IMR-90 (cell line): Measurements from ENCODE around the gene N4BP2L1. TPM values are rescaled to one million over a fixed set of nuclear protein-coding genes. Genes with fewer than 3 reads are reported as not detected.

Source experiments
- ATAC-seq: fragments of 200-7000 bp; cut with Tn5 transposase; 2 replicates; pipeline ENCODE4 v1.9.1; 2020; ENCODE audit warnings: low read depth, mild to moderate bottlenecking, moderate library complexity
- BruUV-seq: library from RNA; stranded (reverse); fragments of 400-500 nt; replicated peaks from 2 replicates; lab custom pipeline; 2021; lab: Mats Ljungman, UMichigan
- CTCF ChIA-PET: fragments of 300-600 bp; formaldehyde crosslinking; extraction: SDS; loops from one replicate; lab custom pipeline; 2021; ENCODE audit warnings: antibody characterized with exemption; lab: Yijun Ruan, JAX
- POLR2A ChIA-PET: fragments of 300-600 bp; sonication (Branson Sonifier 250); formaldehyde crosslinking; loops from one replicate; lab custom pipeline; 2022; ENCODE audit warnings: antibody characterized with exemption; ENCODE audit not compliant: unreplicated experiment; lab: Charles Lee
- DNase-seq: peaks from one replicate; pipeline ENCODE4 v3.0.0; 2013
- H2AFZ ChIP-seq: replicated peaks from 2 replicates; pipeline ENCODE3; 2013; ENCODE audit warnings: low read length, mild to moderate bottlenecking; ENCODE audit not compliant: poor library complexity
- H2AK5ac ChIP-seq: 2 replicates; pipeline ENCODE4 v1.6.1; 2013; ENCODE audit warnings: low read depth, low read length, inconsistent platforms
- H2AK9ac ChIP-seq: replicated peaks from 2 replicates; pipeline ENCODE3; 2013; ENCODE audit warnings: mild to moderate bottlenecking, low read depth, low read length, moderate library complexity; ENCODE audit not compliant: poor library complexity
- H2BK120ac ChIP-seq: 2 replicates; pipeline ENCODE4 v1.6.1; 2013; ENCODE audit warnings: low read depth, low read length, inconsistent platforms
- H2BK15ac ChIP-seq: 3 replicates; pipeline ENCODE4 v1.6.1; 2013; ENCODE audit warnings: low read depth, low read length, inconsistent platforms
- H2BK20ac ChIP-seq: 2 replicates; pipeline ENCODE4 v1.6.1; 2013; ENCODE audit warnings: low read depth, mild to moderate bottlenecking, inconsistent platforms, low read length, moderate library complexity
- H2BK5ac ChIP-seq: 2 replicates; pipeline ENCODE4 v1.6.1; 2013; ENCODE audit warnings: mild to moderate bottlenecking, low read depth, low read length, inconsistent platforms; ENCODE audit not compliant: poor library complexity, severe bottlenecking
- H3K14ac ChIP-seq: replicated peaks from 2 replicates; pipeline ENCODE4 v1.6.1; 2013; ENCODE audit warnings: low read depth, low read length, inconsistent platforms
- H3K18ac ChIP-seq: 2 replicates; pipeline ENCODE4 v1.6.1; 2013; ENCODE audit warnings: low read depth, low read length, control low read depth
- H3K23ac ChIP-seq: 2 replicates; pipeline ENCODE4 v1.6.1; 2013; ENCODE audit warnings: low read depth, low read length, inconsistent platforms
- H3K27ac ChIP-seq: 2 replicates; pipeline ENCODE4 v1.5.1; 2013; ENCODE audit warnings: mild to moderate bottlenecking, control low read depth, low read length; ENCODE audit not compliant: insufficient read depth
- H3K27me3 ChIP-seq: 2 replicates; pipeline ENCODE4 v1.6.1; 2013; ENCODE audit warnings: low read length; ENCODE audit not compliant: control insufficient read depth, insufficient read depth
- H3K36me3 ChIP-seq: 2 replicates; pipeline ENCODE4 v1.6.1; 2013; ENCODE audit warnings: low read length, mixed read lengths; ENCODE audit not compliant: control insufficient read depth, insufficient read depth
- H3K4ac ChIP-seq: 2 replicates; pipeline ENCODE4 v1.6.1; 2013; ENCODE audit warnings: low read depth, low read length, inconsistent platforms
- H3K4me1 ChIP-seq: 2 replicates; pipeline ENCODE4 v1.6.1; 2013; ENCODE audit warnings: low read length, mixed read lengths; ENCODE audit not compliant: control insufficient read depth, insufficient read depth
- H3K4me2 ChIP-seq: 2 replicates; pipeline ENCODE4 v1.6.1; 2013; ENCODE audit warnings: low read depth, mild to moderate bottlenecking, control low read depth, low read length, moderate library complexity
- H3K4me3 ChIP-seq: 2 replicates; pipeline ENCODE4 v1.5.1; 2013; ENCODE audit warnings: low read depth, mild to moderate bottlenecking, control low read depth, low read length, moderate library complexity; ENCODE audit not compliant: insufficient read depth
- H3K56ac ChIP-seq: 2 replicates; pipeline ENCODE4 v1.6.1; 2013; ENCODE audit warnings: low read length, inconsistent platforms; ENCODE audit not compliant: insufficient read depth; ENCODE audit errors: extremely low read depth
- H3K79me1 ChIP-seq, 2 experiments: 2 replicates each; pipeline ENCODE4 v1.6.1; 2013; ENCODE audit warnings: low read length in 2 of 2, inconsistent platforms in 1 of 2, low read depth in 1 of 2
- H3K9ac ChIP-seq: 2 replicates; pipeline ENCODE4 v1.6.1; 2013; ENCODE audit warnings: low read depth, low read length, control low read depth
- H3K9me1 ChIP-seq: 2 replicates; pipeline ENCODE4 v1.6.1; 2013; ENCODE audit warnings: low read length, inconsistent platforms; ENCODE audit not compliant: insufficient read depth
- H3K9me3 ChIP-seq: 2 replicates; pipeline ENCODE4 v1.6.1; 2013; ENCODE audit warnings: low read length; ENCODE audit not compliant: control insufficient read depth, insufficient read depth
- H4K20me1 ChIP-seq: 2 replicates; pipeline ENCODE4 v1.6.1; 2013; ENCODE audit warnings: low read length, inconsistent platforms; ENCODE audit not compliant: insufficient read depth
- H4K5ac ChIP-seq: 2 replicates; pipeline ENCODE4 v1.6.1; 2013; ENCODE audit warnings: mild to moderate bottlenecking, low read depth, low read length, control low read depth
- H4K8ac ChIP-seq, 2 experiments: 2 replicates each; pipeline ENCODE4 v1.6.1; 2013; ENCODE audit warnings: low read depth in 2 of 2, low read length in 2 of 2, control low read depth in 1 of 2, inconsistent platforms in 1 of 2
- H4K91ac ChIP-seq: 2 replicates; pipeline ENCODE4 v1.6.1; 2013; ENCODE audit warnings: low read depth, low read length, inconsistent platforms; ENCODE audit not compliant: insufficient read depth
- BHLHE40 ChIP-seq: fragments of 150-350 bp; IDR thresholded peaks from 2 replicates; pipeline ENCODE4 v1.6.1; 2016; ENCODE audit warnings: mild to moderate bottlenecking, low read depth, low read length
- CEBPB ChIP-seq: IDR thresholded peaks from 2 replicates; pipeline ENCODE4 v1.6.1; 2012; ENCODE audit warnings: low read depth, low read length, improper control_type of control experiment
- CHD1 ChIP-seq: IDR thresholded peaks from 2 replicates; pipeline ENCODE4 v1.6.1; 2012; ENCODE audit warnings: low read depth, low read length, improper control_type of control experiment
- ELK1 ChIP-seq: fragments of 150-350 bp; IDR thresholded peaks from 2 replicates; pipeline ENCODE4 v1.6.1; 2016; ENCODE audit warnings: low read depth, mild to moderate bottlenecking, low read length, moderate library complexity, borderline replicate concordance
- FOS ChIP-seq: fragments of 150-350 bp; IDR thresholded peaks from 2 replicates; pipeline ENCODE4 v1.6.1; 2016; ENCODE audit warnings: low read depth, low read length
- MAZ ChIP-seq: IDR thresholded peaks from 2 replicates; pipeline ENCODE4 v1.6.1; 2012; ENCODE audit warnings: low read depth, mild to moderate bottlenecking, low read length, improper control_type of control experiment, moderate library complexity, borderline replicate concordance
- MXI1 ChIP-seq: IDR thresholded peaks from 2 replicates; pipeline ENCODE4 v1.6.1; 2012; ENCODE audit warnings: low read depth, mild to moderate bottlenecking, low read length, moderate library complexity, borderline replicate concordance
- RAD21 ChIP-seq: IDR thresholded peaks from 2 replicates; pipeline ENCODE4 v1.6.1; 2012; ENCODE audit warnings: low read length, improper control_type of control experiment
- RCOR1 ChIP-seq: IDR thresholded peaks from 2 replicates; pipeline ENCODE4 v1.6.1; 2012; ENCODE audit warnings: mild to moderate bottlenecking, low read length, improper control_type of control experiment; ENCODE audit not compliant: insufficient replicate concordance
- SMC3 ChIP-seq: fragments of 150-350 bp; IDR thresholded peaks from 2 replicates; pipeline ENCODE4 v1.6.1; 2016; ENCODE audit warnings: low read depth, mild to moderate bottlenecking, antibody characterized with exemption, low read length, moderate library complexity
- USF2 ChIP-seq: fragments of 150-350 bp; IDR thresholded peaks from 2 replicates; pipeline ENCODE4 v1.6.1; 2017; ENCODE audit warnings: mild to moderate bottlenecking, antibody characterized with exemption, low read length, low read depth
- WGBS, 2 experiments: methylation state at CpG; one replicate each; pipeline versions ENCODE4 v1.1.5 to v1.1.7; 2013; ENCODE audit warnings: missing lambda C conversion rate in 2 of 2; ENCODE audit not compliant: insufficient read length in 1 of 2; ENCODE audit errors: extremely low coverage in 2 of 2; 5-methylcytosine and 5-hydroxymethylcytosine counted together
- dilution Hi-C: fragments of 300-500 bp; cut with HindIII; formaldehyde crosslinking; loops from one replicate; pipeline ENCODE4 v1.14.3; 2018; ENCODE audit warnings: low sequenced_read_pairs; ENCODE audit not compliant: unreplicated experiment
- in situ Hi-C: fragments of 300-500 bp; cut with MboI; formaldehyde crosslinking; loops from 3 replicates; pipeline ENCODE4 v1.14.3; 2019; ENCODE audit warnings: low sequenced_read_pairs, inconsistent platforms, mixed read lengths
- intact Hi-C: fragments of 100-400 bp; cut with micrococcal nuclease; formaldehyde crosslinking; loops from 2 replicates; pipeline ENCODE4 v1.10.0; 2022
- polyA plus RNA-seq, 3 experiments: library from polyadenylated mRNA; depleted of rRNA; stranded (reverse); fragments of >200 nt; gene quantifications; 2 replicates each; pipeline ENCODE4 v1.2.3, GENCODE V29; 2012; ENCODE audit warnings: low replicate concordance in 1 of 3
- total RNA-seq: library from RNA; depleted of rRNA; stranded (reverse); fragments of >200 nt; gene quantifications from 2 replicates; pipeline ENCODE4 v1.2.3, GENCODE V29; 2012
- TF ChIP-seq, protein P1 (sequence below): conservative IDR thresholded peaks from 2 replicates; pipeline ENCODE4 v1.5.1; 2012; ENCODE audit warnings: mild to moderate bottlenecking, low read depth, low read length, improper control_type of control experiment

Gene N4BP2L1
- total and polyA plus RNA-seq, 2 of the 4 experiments (the other 2 are of a cell fraction), result 0.18 to 0.46 TPM

DNA sequence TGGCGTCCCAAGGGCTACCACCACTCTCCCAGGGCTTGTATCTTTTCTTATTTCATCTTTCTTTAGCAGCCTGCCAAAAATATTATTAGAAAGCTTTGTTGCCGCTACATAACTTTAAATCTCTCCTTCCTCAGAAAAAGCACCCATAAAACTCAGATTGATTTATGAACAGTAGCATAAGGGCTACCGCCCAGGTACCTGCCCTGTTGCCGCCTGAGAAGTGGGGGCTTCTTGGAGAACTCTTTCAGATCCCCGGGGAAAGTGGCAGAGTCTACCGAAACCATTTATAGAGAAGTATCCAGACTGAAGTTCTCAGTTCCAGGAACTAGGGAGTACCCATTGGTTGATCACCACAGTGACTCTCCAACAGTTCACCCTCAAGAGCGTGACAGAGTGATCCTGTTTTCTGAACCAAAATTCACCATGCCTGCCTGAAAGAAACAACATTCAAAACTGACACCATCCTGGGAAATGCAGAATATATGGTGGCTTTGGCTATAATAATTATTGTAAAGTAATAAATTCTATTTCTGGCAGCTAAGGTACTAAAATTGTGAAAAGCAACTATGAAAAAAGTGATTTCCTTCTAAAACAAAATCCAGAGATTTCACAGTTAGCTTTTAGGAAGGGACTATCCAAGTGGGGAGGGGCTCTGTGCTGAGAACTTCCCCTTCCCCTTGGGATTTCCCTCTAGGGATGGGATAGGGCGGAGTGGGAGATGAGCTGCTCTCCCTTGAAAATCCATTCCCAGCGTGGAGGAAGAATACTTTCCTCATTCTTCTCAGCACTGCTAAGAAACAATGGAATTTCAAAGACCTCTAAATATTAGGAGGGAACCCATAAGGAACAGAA is 877 bp upstream of the N4BP2L1 start:
- ChIA-PET CTCF (interaction anchor here (1.0 kb wide), 1 partner anchor 11 kb away, joined by 3 read pairs; no protein-coding TSS in a partner anchor), POLR2A (no interaction called here)
- BruUV-seq, result no TSS peak
- no peaks in the 10 kb centered on the region for H3K27me3 ChIP-seq
- H2AK5ac ChIP-seq, result no peak overlapping the region
- DNase-seq (no peak), ATAC-seq (no peak)
- no peak overlapping the region for H3K18ac ChIP-seq
- H3K9ac ChIP-seq, result no peak overlapping the region
- no peak overlapping the region for H3K4ac ChIP-seq
- no peak overlapping the region for H4K91ac ChIP-seq
- H3K4me3 ChIP-seq, result no peak overlapping the region
- no CpG with 5 or more reads among the region's 9 CpGs for WGBS, 2 experiments
- peaks cover 3% of the 10 kb centered on the region; the same call in 1 of the 2 replicates for H3K36me3 ChIP-seq
- intact Hi-C loops, result no loop called here
- TF ChIP-seq MXI1 (no peak), RCOR1 (no peak), RAD21 (no peak), SMC3 (no peak), CEBPB (no peak), MAZ (no peak), BHLHE40 (no peak), FOS (no peak), ELK1 (no peak), USF2 (no peak), CHD1 (no peak)
- TF ChIP-seq, protein P1, sequence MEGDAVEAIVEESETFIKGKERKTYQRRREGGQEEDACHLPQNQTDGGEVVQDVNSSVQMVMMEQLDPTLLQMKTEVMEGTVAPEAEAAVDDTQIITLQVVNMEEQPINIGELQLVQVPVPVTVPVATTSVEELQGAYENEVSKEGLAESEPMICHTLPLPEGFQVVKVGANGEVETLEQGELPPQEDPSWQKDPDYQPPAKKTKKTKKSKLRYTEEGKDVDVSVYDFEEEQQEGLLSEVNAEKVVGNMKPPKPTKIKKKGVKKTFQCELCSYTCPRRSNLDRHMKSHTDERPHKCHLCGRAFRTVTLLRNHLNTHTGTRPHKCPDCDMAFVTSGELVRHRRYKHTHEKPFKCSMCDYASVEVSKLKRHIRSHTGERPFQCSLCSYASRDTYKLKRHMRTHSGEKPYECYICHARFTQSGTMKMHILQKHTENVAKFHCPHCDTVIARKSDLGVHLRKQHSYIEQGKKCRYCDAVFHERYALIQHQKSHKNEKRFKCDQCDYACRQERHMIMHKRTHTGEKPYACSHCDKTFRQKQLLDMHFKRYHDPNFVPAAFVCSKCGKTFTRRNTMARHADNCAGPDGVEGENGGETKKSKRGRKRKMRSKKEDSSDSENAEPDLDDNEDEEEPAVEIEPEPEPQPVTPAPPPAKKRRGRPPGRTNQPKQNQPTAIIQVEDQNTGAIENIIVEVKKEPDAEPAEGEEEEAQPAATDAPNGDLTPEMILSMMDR, result no peak
- peaks cover 4% of the 10 kb centered on the region; the same call in 1 of the 2 replicates for H3K9me1 ChIP-seq
- H2BK120ac ChIP-seq, result no peak overlapping the region
- H2BK5ac ChIP-seq, result no peak overlapping the region
- peak overlapping the region; percentile 95 for H2AFZ ChIP-seq
- in situ Hi-C loops, result no loop called here
- H4K20me1 ChIP-seq, result no peaks in the 10 kb centered on the region
- H3K56ac ChIP-seq, result no peak overlapping the region
- H2AK9ac ChIP-seq, result no peak overlapping the region
- H3K4me2 ChIP-seq, result no peak overlapping the region
- no peak overlapping the region for H2BK20ac ChIP-seq
- dilution Hi-C loops, result no loop called here
- no peak overlapping the region for H3K27ac ChIP-seq
- H3K23ac ChIP-seq, result no peak overlapping the region
- H3K4me1 ChIP-seq, result peaks cover 7% of the 10 kb centered on the region; the same call in 1 of the 2 replicates
- peak overlapping the region in 1 of 2 experiments; percentile 42; a peak in 2 of 4 replicates for H4K8ac ChIP-seq
- H4K5ac ChIP-seq, result no peak overlapping the region
- H2BK15ac ChIP-seq, result no peak overlapping the region
- no peaks in the 10 kb centered on the region for H3K9me3 ChIP-seq
- H3K14ac ChIP-seq, result no peak overlapping the region
- no peaks in the 10 kb centered on the region for H3K79me1 ChIP-seq
